ENCODE results near the gene LRIG1. TPM values are rescaled to one million over a fixed set of nuclear protein-coding genes. Genes with fewer than 3 reads are reported as not detected.
A peak's percentile ranks its signal among the peaks of the same experiment; 100 is the strongest.

LRIG1 gene
- total RNA-seq, 1 donor from 2014 or later = 30.7 TPM

DNA sequence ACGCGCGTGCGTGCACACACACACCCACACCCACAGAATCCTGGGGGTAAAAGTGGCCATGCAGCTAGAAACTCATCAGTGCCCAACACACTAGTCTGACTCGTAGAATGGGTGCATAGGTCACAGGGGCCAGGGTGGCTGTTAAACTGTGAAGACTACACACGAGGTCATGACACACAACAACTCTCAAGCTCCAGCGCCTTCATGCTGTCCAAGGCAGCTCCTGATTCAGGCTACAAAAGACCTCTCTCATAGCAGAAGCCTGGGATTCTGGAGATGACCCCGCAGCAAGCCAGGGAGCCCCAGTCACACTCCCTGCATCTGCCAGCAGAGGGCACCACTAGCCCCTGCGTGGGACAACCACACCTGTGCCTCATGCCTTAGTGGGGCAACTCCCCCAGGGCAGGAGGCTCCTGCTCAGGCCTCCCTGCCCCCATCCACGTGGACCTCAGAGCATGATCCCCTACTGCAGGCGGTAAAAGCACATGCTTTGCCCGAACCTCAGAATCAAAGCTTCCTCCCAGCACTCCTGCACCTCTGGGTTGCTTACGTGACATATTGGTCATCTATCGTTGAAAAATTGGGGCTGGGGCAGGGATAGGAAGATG is 93.1 kb downstream of the LRIG1 start:
- Histone ChIP-seq H3K36me3 (peaks cover 0 to 40% of the 10 kb centered on the region in 2 donors), H3K27ac (peak overlapping the region; percentile 77), H3K9me3 (no peaks in the 10 kb centered on the region), H3K4me1 (peaks cover 55% of the 10 kb centered on the region), H3K4me3 (no peak overlapping the region), H3K27me3 (no peaks in the 10 kb centered on the region)
- DNase-seq (ENCODE audit: extremely low spot score in 2 of 2) = no peak
- TF ChIP-seq POLR2A (IDR thresholded peaks at IDR 0.05) = no peak
- TF ChIP-seq POLR2AphosphoS5 (IDR thresholded peaks at IDR 0.05; ENCODE audit: insufficient read depth in 1 of 2, low read depth in 1 of 2) = peak in 1 of 2 donors; percentile 29
- TF ChIP-seq, protein P1, sequence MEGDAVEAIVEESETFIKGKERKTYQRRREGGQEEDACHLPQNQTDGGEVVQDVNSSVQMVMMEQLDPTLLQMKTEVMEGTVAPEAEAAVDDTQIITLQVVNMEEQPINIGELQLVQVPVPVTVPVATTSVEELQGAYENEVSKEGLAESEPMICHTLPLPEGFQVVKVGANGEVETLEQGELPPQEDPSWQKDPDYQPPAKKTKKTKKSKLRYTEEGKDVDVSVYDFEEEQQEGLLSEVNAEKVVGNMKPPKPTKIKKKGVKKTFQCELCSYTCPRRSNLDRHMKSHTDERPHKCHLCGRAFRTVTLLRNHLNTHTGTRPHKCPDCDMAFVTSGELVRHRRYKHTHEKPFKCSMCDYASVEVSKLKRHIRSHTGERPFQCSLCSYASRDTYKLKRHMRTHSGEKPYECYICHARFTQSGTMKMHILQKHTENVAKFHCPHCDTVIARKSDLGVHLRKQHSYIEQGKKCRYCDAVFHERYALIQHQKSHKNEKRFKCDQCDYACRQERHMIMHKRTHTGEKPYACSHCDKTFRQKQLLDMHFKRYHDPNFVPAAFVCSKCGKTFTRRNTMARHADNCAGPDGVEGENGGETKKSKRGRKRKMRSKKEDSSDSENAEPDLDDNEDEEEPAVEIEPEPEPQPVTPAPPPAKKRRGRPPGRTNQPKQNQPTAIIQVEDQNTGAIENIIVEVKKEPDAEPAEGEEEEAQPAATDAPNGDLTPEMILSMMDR (IDR thresholded peaks at IDR 0.05) = peak; percentile 56 to 91 (median 85)
- intact Hi-C loops (cut with DNase I) = loop anchor here (5.0 kb wide), 1 partner anchor 410 kb away; no protein-coding TSS in a partner anchor

- TF ChIP-seq POLR2AphosphoS5 (IDR thresholded peaks at IDR 0.05; ENCODE audit: insufficient read depth in 1 of 2, low read depth in 1 of 2) (no peak), POLR2A (IDR thresholded peaks at IDR 0.05) (no peak)
- TF ChIP-seq, protein P1 (IDR thresholded peaks at IDR 0.05) = no peak
- no peaks in the 10 kb centered on the region for H3K9me3 ChIP-seq
- peak overlapping the region; percentile 77 for H3K27ac ChIP-seq
- no peak for DNase-seq (ENCODE audit: extremely low spot score in 2 of 2)
- H3K36me3 ChIP-seq = peaks cover 0 to 33% of the 10 kb centered on the region in 2 donors
- peaks cover 62% of the 10 kb centered on the region for H3K4me1 ChIP-seq
- H3K27me3 ChIP-seq = no peaks in the 10 kb centered on the region
- intact Hi-C loops (cut with DNase I) = loop anchor here (5.0 kb wide), 1 partner anchor 410 kb away; no protein-coding TSS in a partner anchor
- H3K4me3 ChIP-seq = no peak overlapping the region
These were observed 93.8 kb downstream of the LRIG1 start for GRCh38 chr3:66406831-66407610.

- H3K36me3 ChIP-seq = peaks cover 0 to 32% of the 10 kb centered on the region in 2 donors
- H3K27ac ChIP-seq = peak overlapping the region; percentile 77
- no peaks in the 10 kb centered on the region for H3K9me3 ChIP-seq
- TF ChIP-seq, protein P1 (IDR thresholded peaks at IDR 0.05) = no peak
- no peak for TF ChIP-seq POLR2AphosphoS5 (IDR thresholded peaks at IDR 0.05; ENCODE audit: insufficient read depth in 1 of 2, low read depth in 1 of 2)
- no peak for TF ChIP-seq POLR2A (IDR thresholded peaks at IDR 0.05)
- H3K27me3 ChIP-seq = no peaks in the 10 kb centered on the region
- no peak for DNase-seq (ENCODE audit: extremely low spot score in 2 of 2)
- H3K4me3 ChIP-seq = no peak overlapping the region
- H3K4me1 ChIP-seq = peaks cover 71% of the 10 kb centered on the region
- intact Hi-C loops (cut with DNase I) = loop anchor here (5.0 kb wide), 1 partner anchor 411 kb away; no protein-coding TSS in a partner anchor
These were observed 94.7 kb downstream of the LRIG1 start for GRCh38 chr3:66406163-66406562.

DNA sequence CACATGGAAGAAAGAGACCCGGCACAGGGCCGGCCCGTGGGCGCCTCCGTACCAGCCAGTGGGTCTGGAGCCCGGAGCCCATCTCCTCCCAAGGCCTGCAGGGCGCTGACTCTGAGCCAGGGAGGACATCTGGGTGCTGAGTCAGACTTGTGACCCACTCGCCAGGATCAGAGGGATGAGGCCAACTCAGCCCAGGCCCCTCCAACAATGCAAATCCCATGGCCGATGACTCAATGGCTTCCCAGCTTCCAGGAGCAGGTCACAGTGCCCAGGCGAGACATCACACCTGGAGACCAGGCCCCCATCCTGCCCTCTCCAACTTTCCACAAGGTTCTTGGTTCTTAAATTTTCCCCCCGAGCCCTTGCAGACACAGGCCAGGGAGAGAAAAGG is 95.1 kb downstream of the LRIG1 start:
- Histone ChIP-seq H3K4me3 (no peak overlapping the region), H3K27me3 (no peaks in the 10 kb centered on the region), H3K27ac (peak overlapping the region; percentile 77), H3K9me3 (no peaks in the 10 kb centered on the region), H3K4me1 (peaks cover 76% of the 10 kb centered on the region), H3K36me3 (peaks cover 0 to 32% of the 10 kb centered on the region in 2 donors)
- TF ChIP-seq POLR2AphosphoS5 (IDR thresholded peaks at IDR 0.05; ENCODE audit: insufficient read depth in 1 of 2, low read depth in 1 of 2) (peak in 1 of 2 donors; percentile 61), POLR2A (IDR thresholded peaks at IDR 0.05) (no peak)
- TF ChIP-seq, protein P1 (IDR thresholded peaks at IDR 0.05) = no peak
- intact Hi-C loops (cut with DNase I) = loop anchor here (5.0 kb wide), 1 partner anchor 412 kb away; no protein-coding TSS in a partner anchor
- no peak for DNase-seq (ENCODE audit: extremely low spot score in 2 of 2)
